ENCODE data around the gene LLGL2.

DNA sequence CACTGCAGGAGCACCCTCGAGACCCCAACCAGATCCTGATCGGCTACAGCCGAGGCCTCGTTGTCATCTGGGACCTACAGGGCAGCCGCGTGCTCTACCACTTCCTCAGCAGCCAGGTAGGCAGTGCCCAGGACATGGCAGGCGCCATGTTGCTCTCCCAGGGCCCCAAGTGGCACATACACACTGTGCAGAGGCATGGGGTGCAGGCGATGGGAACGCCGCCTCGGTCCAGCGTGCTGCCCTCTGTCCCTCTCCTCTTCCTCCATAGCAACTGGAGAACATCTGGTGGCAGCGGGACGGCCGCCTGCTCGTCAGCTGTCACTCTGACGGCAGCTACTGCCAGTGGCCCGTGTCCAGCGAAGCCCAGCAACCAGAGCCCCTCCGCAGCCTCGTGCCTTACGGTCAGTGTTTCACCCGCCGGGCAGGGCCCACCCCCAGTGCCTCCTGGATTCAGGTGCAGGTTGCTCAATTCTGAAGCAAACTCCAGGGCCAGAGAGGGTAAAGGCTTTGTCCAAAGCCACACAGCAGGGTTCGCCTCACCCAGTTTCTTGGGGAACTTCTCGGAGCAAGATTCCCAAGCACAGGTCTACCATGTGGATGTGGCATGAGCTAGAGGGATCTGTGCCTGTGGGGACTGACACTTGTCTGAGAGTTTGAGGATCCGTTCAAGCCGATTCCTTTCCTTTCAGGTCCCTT is 37.7 kb downstream of the LLGL2 start:
- TF ChIP-seq, protein P1, sequence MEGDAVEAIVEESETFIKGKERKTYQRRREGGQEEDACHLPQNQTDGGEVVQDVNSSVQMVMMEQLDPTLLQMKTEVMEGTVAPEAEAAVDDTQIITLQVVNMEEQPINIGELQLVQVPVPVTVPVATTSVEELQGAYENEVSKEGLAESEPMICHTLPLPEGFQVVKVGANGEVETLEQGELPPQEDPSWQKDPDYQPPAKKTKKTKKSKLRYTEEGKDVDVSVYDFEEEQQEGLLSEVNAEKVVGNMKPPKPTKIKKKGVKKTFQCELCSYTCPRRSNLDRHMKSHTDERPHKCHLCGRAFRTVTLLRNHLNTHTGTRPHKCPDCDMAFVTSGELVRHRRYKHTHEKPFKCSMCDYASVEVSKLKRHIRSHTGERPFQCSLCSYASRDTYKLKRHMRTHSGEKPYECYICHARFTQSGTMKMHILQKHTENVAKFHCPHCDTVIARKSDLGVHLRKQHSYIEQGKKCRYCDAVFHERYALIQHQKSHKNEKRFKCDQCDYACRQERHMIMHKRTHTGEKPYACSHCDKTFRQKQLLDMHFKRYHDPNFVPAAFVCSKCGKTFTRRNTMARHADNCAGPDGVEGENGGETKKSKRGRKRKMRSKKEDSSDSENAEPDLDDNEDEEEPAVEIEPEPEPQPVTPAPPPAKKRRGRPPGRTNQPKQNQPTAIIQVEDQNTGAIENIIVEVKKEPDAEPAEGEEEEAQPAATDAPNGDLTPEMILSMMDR (IDR thresholded peaks at IDR 0.05; ENCODE audit: insufficient read depth, low read depth, low read length): no peak
- TF ChIP-seq EZH2 (IDR thresholded peaks at IDR 0.05; ENCODE audit: insufficient read depth, low read length): no peak

All from astrocyte (in vitro differentiated cells and primary cell).